Stimulated activated CD8-positive, alpha-beta memory T cell treated with anti-CD3 and anti-CD28 coated beads, Interleukin-15, amount 100 ng/mL, for 1 hour (primary cell): Measurements from ENCODE around the gene SH3BGRL2.
"Not testable (repeated sequence)": the region's sequence is repeated elsewhere in the genome, so short reads cannot be mapped to it uniquely, and the experiment has no call there.

Experiments used
- DNase-seq: peaks from one replicate; pipeline ENCODE4 v3.0.0-alpha.2; 2020; ENCODE audit warnings: low read depth

SH3BGRL2 gene

DNA sequence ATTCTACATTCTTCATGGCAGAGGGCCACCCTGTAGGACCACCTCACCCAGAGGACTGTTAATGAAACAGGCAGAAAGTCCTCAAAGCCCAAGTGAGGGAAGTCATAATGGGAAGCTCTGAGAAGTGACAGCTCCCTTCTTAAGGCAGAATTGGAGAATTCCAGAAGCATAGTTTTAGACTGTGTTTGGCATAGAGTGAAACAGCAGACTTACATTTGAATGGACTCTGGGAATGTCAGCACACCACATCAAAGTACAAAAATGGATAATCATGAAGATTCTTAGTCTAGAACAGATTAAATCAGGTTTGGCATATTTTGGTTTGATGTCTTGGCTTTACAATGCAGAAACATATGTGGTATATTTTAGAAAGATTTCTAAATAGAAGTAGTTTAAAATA lies 17.9 kb downstream of the SH3BGRL2 start:
- no peak for DNase-seq

DNA sequence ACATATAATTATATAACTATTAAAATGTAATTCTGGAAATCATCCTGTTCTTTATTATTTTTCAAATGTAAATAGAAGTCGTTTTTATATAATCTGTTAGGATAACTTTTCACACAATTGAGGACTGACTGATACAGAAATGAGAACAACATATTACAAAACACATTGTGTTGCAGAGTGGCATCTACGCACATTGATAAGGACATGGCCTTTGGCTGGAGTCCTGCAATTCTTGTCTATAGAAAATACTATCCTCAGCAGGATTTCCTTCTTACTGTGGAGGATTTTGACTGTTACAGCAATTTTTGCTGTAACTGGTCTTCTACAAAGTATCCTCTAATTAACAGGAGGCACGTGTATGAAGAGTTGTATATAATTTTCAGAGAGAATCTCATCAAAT lies 19.8 kb downstream of the SH3BGRL2 start:
- DNase-seq, result no peak

- no peak for DNase-seq
Observed at GRCh38 chr6:79656134-79656533, 25.0 kb downstream of the SH3BGRL2 start.

DNA sequence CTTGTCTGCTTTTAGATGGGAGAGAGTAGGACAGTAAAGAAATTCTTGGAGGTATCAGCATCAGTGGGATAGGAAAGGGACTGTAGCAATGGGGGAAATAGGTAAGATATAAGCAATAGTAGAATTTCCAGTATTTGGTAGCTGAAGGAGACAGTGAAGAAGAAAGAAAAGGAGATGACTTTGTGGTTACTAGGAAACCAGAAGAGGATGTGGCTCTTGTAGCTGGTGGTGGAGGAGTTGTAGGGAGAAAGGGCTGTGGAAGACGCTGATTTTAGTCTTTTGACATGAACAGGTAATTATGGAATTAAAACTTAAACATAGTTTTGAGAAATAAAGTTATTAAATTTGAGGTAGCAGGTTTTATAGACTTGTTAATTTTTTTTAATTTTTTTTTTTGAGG lies 26.1 kb downstream of the SH3BGRL2 start:
- no peak for DNase-seq

GRCh38 chr6:79663655-79664054 lies 32.5 kb downstream of the SH3BGRL2 start:
- DNase-seq, result not testable (repeated sequence)

DNA sequence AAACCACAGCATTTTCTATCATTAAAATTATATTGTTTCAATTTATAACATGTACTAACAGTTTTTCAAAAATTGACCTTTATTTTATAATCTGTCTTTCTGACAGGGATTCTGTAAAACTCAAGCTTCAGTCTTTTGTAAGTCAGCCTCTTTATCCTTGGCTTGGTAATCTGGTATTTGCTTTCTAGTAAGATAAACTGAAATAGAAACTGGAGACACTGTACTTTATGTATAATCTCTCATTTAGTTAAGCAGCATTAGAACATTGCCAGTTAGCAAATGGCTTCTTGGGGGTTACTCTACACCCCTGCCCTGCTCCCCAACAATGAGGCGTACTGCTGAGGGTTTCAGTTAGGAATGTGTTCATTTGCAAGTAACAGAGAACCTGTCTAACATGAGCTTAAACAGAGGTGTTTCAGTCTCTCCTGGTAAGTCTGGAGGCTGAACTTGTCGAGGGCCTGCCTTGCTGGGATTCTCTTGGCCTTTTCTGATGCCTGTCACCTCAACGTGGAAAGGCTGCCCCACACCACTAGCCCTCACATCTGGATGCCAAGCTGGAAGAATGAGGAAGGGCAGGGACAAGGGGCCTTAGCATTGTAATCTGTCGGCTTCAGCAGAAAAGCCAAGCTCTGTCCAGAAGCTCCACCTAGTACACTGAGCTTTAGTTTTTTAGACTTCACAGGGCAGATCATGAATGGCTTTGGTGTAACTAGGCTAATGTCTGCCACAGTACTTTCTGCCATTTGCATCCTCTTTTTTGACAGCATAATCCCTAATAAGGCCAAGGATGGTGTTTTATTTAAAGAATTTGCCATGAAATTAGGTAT lies 34.8 kb downstream of the SH3BGRL2 start:
- DNase-seq, result no peak

GRCh38 chr6:79666634-79667033 lies 35.5 kb downstream of the SH3BGRL2 start:
- no peak for DNase-seq

DNA sequence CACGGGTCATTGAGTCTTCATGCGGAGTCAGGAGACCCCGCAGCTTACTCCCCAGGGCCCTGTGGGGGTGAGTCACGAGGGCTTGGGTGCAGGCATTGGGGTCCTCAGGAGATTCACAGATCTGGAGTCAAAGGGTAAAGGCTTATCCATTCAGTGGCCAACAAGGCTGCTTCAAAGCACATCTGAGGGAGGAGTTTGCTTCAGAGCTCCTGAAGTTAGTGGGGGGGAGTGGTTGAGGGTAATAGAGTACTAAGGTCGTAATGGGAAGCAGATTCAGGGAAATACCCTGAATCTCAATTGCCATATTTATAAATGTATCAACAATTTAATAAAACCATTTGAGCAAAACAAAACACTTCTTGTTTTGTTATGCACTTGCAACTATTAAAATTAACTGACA lies 37.3 kb downstream of the SH3BGRL2 start:
- DNase-seq, result no peak

GRCh38 chr6:79669766-79670165 lies 38.6 kb downstream of the SH3BGRL2 start:
- DNase-seq, result no peak

GRCh38 chr6:79670789-79671188 lies 39.7 kb downstream of the SH3BGRL2 start:
- no peak for DNase-seq

- no peak for DNase-seq
Observed at GRCh38 chr6:79671600-79672266, 40.6 kb downstream of the SH3BGRL2 start.

GRCh38 chr6:79672631-79673111 lies 41.5 kb downstream of the SH3BGRL2 start:
- DNase-seq, result no peak

DNA sequence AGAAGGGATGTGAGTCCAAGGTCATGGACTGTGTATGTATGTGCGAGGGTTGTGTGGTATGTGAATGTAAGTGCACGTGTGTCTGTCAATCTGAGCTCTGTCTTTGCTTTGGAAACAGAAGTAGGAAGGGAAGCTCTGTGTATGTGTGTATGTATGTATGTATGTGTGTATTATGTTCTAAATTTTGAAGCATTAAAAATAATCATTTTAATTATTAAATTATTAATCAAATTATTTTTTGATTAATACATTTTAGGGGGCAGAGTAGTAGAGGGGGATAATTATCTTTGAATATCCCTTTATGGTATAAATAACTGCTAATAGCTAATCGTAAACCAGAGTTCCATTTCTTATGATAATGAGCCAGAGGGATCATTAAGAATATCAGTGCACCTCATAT lies 42.8 kb downstream of the SH3BGRL2 start:
- DNase-seq, result no peak

- no peak for DNase-seq
Observed at GRCh38 chr6:79676785-79677736, 45.9 kb downstream of the SH3BGRL2 start.

- not testable (repeated sequence) for DNase-seq
Observed at GRCh38 chr6:79682682-79683081, 51.6 kb downstream of the SH3BGRL2 start.

GRCh38 chr6:79684876-79685275 lies 53.7 kb downstream of the SH3BGRL2 start:
- no peak for DNase-seq

DNA sequence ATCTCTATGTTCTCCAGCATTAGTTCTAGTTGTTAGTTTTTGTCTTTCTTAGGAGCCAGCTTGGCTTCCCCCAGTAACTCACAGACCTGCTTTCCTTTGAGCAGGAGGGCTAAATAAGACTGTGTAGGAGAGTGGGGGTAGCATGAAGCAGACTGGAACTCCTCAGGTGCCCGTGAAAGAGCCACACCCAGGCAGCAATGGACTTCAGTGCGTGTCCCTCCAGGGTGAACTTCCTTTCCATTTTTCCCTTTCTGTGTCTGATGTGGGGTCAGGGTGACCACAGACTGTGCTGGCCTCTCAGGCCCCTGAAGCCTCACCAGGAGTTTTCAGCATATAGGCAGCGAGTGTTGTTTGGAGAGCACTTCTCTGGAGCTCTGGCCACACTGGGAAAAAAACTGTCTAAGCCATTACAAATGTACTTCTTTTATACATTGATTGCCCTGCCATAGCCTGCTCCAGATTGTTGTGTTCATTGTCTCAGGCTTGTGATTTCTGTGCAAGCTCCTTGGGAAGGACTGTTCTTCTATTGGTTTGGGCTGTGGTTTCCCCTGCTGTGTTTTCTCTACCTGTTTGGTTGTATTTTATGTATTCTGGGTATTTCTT lies 55.7 kb downstream of the SH3BGRL2 start:
- no peak for DNase-seq

DNA sequence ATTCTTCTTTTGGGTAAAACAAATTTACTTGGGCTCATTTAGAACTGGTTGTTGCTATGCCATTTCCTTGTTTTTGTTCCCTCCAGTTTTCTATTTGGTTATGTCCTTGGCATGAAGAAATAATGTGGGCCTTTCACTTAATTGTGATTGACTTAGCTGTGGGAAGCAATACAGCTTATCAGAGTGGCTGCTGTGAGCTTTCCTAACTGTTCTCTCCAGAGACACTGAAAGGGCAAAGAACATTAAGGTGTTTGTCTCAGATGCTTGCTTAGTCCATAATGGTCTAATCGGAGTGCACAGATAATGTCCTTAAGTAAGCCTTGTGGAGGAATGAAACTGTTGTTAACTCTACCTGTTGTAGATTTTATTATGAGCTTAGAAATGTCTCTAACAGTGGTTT lies 56.6 kb downstream of the SH3BGRL2 start:
- no peak for DNase-seq

- no peak for DNase-seq
Observed at GRCh38 chr6:79694156-79694555, 63.0 kb downstream of the SH3BGRL2 start.

GRCh38 chr6:79694623-79695343 lies 63.7 kb downstream of the SH3BGRL2 start:
- DNase-seq, result no peak

- no peak for DNase-seq
Observed at GRCh38 chr6:79697430-79697829, 66.3 kb downstream of the SH3BGRL2 start.
